Stimulated activated CD8-positive, alpha-beta memory T cell treated with anti-CD3 and anti-CD28 coated beads, Interleukin-7, amount 100 ng/mL, for 1 hour (primary cell): ENCODE data around the gene STK38.

Source experiments
- DNase-seq, 2 donors: peaks; one replicate each; pipeline ENCODE4 v3.0.0-alpha.2; 2020; ENCODE audit warnings: low read depth in 2 of 2

STK38 gene

DNA sequence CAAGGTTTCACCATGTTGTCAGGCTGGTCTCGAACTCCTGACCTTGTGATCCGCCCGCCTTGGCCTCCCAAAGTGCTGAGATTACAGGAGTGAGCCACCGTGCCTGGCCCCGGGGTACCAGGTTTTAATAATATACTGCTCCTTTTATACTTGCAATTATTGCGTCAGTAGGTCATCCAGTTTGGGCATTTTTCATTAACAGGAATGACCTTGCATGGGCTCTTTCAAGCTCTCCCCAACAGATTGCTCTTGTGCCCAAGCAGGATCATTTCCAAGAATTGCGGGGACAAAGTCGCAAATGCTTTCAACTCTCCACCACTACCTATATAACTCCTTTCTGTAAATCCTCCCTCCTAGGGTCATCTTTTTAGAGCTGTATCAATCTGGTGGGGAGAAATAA, 23.8 kb downstream of the STK38 start:
- DNase-seq = no peak

DNA sequence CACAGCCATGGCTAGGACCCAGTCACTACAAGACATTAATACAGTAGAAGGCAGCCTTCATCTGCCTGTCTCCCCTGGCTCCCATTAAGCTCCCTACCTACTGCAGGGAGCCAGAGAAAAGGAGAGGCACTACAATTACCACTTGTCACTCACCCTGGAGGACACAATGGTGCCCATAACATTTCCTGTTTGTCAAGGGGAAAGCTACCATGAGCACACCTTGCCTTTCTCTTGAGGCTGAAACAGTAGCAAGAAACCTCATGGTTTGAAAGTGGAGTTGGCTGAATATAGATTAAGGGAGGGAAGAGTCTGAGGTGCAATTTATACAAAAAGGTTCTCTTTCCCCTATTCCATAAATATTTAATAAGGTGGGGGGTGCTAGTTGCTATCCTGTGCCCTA, 27.9 kb downstream of the STK38 start:
- DNase-seq = no peak

- DNase-seq = no peak
Measured at GRCh38 chr6:36517408-36517807, 29.9 kb downstream of the STK38 start.

DNA sequence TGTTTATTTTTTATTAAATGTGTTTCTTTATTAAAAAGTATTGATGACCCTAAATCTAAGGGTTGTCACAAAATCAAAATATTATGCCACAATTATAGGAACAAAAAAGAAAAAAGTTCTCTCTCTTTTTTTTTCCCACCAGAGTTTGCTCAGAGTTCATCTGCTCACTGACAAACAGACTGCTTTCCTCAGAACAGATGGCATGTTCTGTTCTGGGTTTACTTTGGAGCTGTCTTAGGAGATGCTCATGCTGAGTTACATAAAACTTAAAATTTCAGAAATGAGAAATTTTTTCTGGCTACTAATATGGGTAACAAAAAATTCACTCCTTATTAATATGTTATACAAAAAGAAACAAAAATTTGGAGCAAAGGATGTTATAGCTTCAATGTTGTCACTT, 30.3 kb downstream of the STK38 start:
- DNase-seq = no peak

- DNase-seq = no peak
Measured at GRCh38 chr6:36516559-36516958, 30.7 kb downstream of the STK38 start.

DNA sequence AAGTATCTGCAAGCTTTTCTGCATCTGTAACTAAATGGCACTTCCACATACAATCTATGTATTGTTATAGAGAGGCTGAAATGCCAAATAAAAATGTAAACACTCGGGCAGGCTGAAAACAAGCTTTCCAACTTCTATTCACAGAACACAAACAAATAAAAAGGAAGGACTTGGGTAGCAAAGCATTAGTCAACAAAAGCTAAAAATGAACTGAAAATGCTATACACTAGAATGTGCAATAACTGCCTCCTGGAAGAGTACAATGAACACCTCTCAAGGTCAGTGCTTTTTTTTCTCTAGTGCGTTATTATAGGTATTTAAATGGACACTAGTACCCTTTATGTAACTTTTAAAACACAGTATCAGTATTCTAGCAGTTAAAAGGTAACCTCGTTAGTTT, 31.4 kb downstream of the STK38 start:
- DNase-seq = no peak

GRCh38 chr6:36514554-36515456, 32.5 kb downstream of the STK38 start:
- DNase-seq = no peak

- no peak for DNase-seq
Measured at GRCh38 chr6:36510365-36510764, 36.9 kb downstream of the STK38 start.

DNA sequence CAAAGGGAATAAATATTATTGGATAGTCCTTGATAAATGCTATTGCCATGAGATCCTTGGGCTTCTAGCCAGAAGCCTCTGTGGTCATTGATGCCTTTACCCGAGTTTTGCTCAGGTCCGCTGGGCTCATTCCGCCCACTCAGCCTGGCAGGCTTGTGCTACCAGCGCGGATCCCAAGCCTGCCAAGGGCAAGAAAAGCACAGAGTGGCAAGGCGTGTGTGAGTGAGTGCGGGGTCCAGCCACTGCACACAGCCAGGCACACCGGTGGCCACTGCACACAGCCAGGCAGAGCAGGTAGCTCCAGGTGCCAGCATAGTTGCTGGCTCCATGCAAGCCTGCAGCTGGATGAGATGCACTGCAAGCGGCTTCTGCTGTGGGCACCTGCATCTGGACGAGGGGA, 38.7 kb downstream of the STK38 start:
- no peak for DNase-seq

- no peak for DNase-seq
Measured at GRCh38 chr6:36506611-36507010, 40.7 kb downstream of the STK38 start.

DNA sequence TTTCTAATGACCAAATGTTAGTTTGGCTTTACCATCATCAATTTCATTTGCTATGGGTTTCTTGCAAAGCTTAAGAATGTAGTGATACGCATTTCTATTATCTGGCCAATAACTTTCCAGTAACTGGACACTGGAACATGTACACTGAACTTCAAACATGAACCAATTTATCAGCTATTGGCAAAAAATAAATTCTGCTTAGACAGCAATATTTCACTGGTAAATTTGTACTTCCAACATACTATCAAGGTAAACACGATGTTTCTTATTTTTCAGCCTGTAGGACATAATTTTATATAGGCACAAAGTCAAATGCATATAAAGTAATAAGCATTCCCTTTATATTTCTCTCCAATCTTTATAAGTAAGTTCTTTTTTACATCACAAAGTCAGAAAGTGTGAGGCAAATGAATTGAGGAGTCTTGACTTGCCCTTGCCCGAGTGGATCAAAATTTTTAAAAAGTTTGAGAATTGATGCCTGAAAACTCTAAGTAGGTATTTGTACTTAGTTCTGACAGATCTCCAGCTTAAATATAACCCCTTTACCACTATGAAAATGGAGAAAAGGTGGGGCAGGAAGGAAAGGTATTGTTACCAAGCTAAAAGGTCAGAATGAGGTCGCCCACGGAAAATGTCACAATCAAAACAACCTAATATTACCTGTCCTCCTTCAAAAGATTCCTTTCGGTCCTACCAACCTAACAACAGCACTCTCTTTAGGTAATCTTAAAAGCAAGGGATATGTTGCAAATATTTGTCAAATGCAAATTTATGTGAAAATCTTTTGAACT, 41.3 kb downstream of the STK38 start:
- DNase-seq = no peak

GRCh38 chr6:36504982-36505381, 42.3 kb downstream of the STK38 start:
- no peak for DNase-seq

GRCh38 chr6:36504181-36504580, 43.1 kb downstream of the STK38 start:
- DNase-seq = no peak

GRCh38 chr6:36501686-36502085, 45.6 kb downstream of the STK38 start:
- DNase-seq = no peak

GRCh38 chr6:36499918-36500317, 47.4 kb downstream of the STK38 start:
- DNase-seq = no peak

GRCh38 chr6:36495086-36495485, 52.2 kb downstream of the STK38 start:
- DNase-seq = no peak

GRCh38 chr6:36493859-36494258, 53.4 kb downstream of the STK38 start:
- DNase-seq = no peak

DNA sequence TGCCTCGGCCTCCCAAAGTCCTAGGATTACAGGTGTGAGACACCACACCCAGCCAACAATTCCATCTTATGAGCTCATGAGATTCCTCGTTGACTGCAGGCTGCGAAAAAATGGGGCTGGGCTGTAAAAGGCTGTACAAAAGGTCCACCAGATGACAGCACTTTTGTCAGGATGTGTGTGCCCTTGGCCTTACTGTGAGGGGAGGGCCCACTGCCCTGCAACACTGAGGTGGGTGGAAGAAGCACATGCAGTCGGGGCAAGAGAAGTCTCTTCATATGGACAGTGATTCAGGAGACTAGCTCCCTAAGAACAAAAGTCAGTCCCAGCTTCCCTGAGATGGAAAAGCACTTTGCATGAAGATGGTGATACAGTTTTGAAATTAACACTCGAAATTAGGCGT, 54.0 kb downstream of the STK38 start:
- DNase-seq = no peak

GRCh38 chr6:36492621-36493020, 54.7 kb downstream of the STK38 start:
- no peak for DNase-seq

- DNase-seq = no peak
Measured at GRCh38 chr6:36492092-36492491, 55.2 kb downstream of the STK38 start.

DNA sequence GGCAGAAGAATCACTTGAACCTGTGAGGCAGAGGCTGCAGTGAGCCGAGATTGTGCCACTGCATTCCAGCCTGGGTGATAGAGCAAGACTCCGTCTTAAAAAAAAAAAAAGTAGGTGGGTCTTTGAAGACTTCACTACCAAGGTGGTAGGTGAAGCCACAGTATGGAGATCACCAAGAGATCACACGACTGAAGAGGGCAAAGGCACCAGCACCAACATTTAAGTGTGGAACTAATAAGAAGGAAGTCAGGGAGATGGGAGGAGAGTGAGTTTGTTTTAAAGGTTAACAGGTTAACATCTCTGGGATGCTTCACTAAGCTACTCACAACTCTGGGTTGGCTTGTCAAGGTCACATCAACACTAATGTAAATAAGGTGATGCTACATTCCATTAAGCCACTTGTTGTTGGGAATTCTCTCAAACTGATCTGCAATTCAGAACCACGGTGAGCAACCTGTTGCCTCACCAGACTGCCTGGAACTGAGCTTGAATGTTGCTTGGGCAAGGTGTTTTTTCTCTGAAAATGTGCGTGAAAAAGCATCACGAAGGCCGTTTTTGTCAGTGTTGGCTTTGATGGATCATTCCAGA, 55.8 kb downstream of the STK38 start:
- no peak for DNase-seq

DNA sequence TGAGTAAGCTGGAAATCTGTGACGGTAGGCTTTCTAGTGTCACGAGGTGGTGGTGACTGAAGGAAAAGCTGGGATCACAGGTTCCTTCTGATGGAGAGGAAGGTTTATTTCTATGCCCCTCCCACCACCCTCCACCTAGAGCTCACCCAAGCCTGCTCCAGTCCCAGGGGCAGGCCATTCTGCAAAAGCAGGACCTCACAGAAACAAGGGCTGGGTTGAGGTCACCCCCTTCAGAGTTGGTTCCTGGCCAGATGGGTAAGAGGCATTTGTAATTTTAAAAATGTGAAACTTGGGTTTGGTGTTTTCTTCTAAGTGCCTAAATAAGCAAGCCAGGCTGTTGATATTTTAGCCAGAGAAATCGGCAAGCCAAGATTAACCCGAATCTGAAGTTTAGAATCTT, 57.9 kb downstream of the STK38 start:
- DNase-seq = no peak

DNA sequence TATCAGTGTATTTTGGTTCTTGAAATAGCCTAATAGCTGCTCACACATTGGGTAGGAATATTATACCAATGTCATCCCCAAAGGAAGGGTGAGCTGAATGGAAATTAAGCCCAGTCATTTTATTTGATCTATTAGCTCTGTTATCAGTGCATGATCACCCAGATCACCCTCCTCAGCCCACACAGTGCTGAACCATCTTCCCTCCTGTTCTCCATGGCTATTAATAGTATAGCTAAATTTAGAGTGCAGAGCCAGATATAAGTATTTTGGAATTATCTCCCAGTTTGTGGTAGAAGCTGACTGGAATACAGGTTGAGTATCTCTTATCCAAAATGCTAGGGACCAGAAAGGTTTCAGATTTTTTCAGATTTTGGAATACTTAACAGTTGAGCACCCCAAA, 59.1 kb downstream of the STK38 start:
- DNase-seq = no peak
